ENCODE results near the gene CFDP1. TPM values are rescaled to one million over a fixed set of nuclear protein-coding genes. Genes with fewer than 3 reads are reported as not detected.
"Not testable (repeated sequence)": the region's sequence is repeated elsewhere in the genome, so short reads cannot be mapped to it uniquely, and the experiment has no call there.

CFDP1 gene
- total and polyA plus RNA-seq, 10 donors, result 56.1 to 222 (median 108) TPM

- intact Hi-C loops (cut with DNase I; ENCODE audit: low total_unique reads), result no loop called here
- H3K27ac ChIP-seq, result no peak overlapping the region
- 81 to 96% (median 94%) methylated on average over 2 of the region's 2 CpGs for WGBS, 5 donors
- no peak overlapping the region for H3K4me3 ChIP-seq
- H3K27me3 ChIP-seq (replicated peaks in 1 of 7), result no peaks in the 10 kb centered on the region
- peaks cover 0 to 80% (median 31%) of the 10 kb centered on the region in 6 donors for H3K4me1 ChIP-seq
- DNase-seq, result no peak
- H3K9me3 ChIP-seq, result no peaks in the 10 kb centered on the region
- TF ChIP-seq POLR2AphosphoS5 (IDR thresholded peaks at IDR 0.05), result no peak
- no peak for TF ChIP-seq POLR2A (IDR thresholded peaks at IDR 0.05)
- TF ChIP-seq, protein P1, sequence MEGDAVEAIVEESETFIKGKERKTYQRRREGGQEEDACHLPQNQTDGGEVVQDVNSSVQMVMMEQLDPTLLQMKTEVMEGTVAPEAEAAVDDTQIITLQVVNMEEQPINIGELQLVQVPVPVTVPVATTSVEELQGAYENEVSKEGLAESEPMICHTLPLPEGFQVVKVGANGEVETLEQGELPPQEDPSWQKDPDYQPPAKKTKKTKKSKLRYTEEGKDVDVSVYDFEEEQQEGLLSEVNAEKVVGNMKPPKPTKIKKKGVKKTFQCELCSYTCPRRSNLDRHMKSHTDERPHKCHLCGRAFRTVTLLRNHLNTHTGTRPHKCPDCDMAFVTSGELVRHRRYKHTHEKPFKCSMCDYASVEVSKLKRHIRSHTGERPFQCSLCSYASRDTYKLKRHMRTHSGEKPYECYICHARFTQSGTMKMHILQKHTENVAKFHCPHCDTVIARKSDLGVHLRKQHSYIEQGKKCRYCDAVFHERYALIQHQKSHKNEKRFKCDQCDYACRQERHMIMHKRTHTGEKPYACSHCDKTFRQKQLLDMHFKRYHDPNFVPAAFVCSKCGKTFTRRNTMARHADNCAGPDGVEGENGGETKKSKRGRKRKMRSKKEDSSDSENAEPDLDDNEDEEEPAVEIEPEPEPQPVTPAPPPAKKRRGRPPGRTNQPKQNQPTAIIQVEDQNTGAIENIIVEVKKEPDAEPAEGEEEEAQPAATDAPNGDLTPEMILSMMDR (IDR thresholded peaks at IDR 0.05 in 8 of 11, conservative IDR thresholded peaks at IDR 0.05 in 3 of 11), result no peak
- H3K36me3 ChIP-seq, result peaks cover 0 to 10% (median 0%) of the 10 kb centered on the region in 6 donors
These were observed 25.1 kb upstream of the CFDP1 start for GRCh38 chr16:75458439-75458838.

- TF ChIP-seq, protein P1 (IDR thresholded peaks at IDR 0.05 in 8 of 11, conservative IDR thresholded peaks at IDR 0.05 in 3 of 11), result no peak
- TF ChIP-seq POLR2A (IDR thresholded peaks at IDR 0.05) (no peak), POLR2AphosphoS5 (IDR thresholded peaks at IDR 0.05) (no peak)
- no peak for DNase-seq
- H3K4me1 ChIP-seq, result peaks cover 0 to 80% (median 27%) of the 10 kb centered on the region in 6 donors
- H3K9me3 ChIP-seq, result no peaks in the 10 kb centered on the region
- H3K27ac ChIP-seq, result no peak overlapping the region
- no peak overlapping the region for H3K4me3 ChIP-seq
- H3K36me3 ChIP-seq, result peaks cover 0 to 10% (median 0%) of the 10 kb centered on the region in 6 donors
- no peaks in the 10 kb centered on the region for H3K27me3 ChIP-seq (replicated peaks in 1 of 7)
- WGBS, 5 donors, result 96 to 99% (median 97%) methylated on average over 4 of the region's 4 CpGs
- intact Hi-C loops (cut with DNase I; ENCODE audit: low total_unique reads), result no loop called here
These were observed 24.7 kb upstream of the CFDP1 start for GRCh38 chr16:75458029-75458428.

- no peak for TF ChIP-seq POLR2AphosphoS5 (IDR thresholded peaks at IDR 0.05)
- no peak for TF ChIP-seq POLR2A (IDR thresholded peaks at IDR 0.05)
- TF ChIP-seq, protein P1 (IDR thresholded peaks at IDR 0.05 in 8 of 11, conservative IDR thresholded peaks at IDR 0.05 in 3 of 11), result no peak
- DNase-seq, result no peak
- H3K27ac ChIP-seq, result no peak overlapping the region
- H3K4me1 ChIP-seq, result peaks cover 0 to 80% (median 23%) of the 10 kb centered on the region in 6 donors
- no peaks in the 10 kb centered on the region for H3K9me3 ChIP-seq
- intact Hi-C loops (cut with DNase I; ENCODE audit: low total_unique reads), result no loop called here
- peaks cover 0 to 10% (median 0%) of the 10 kb centered on the region in 6 donors for H3K36me3 ChIP-seq
- no peaks in the 10 kb centered on the region for H3K27me3 ChIP-seq (replicated peaks in 1 of 7)
- H3K4me3 ChIP-seq, result no peak overlapping the region
- WGBS, 5 donors, result 95 to 98% (median 97%) methylated on average over 5 of the region's 5 CpGs
These were observed 24.2 kb upstream of the CFDP1 start for GRCh38 chr16:75457485-75458021.

- intact Hi-C loops (cut with DNase I; ENCODE audit: low total_unique reads), result no loop called here
- Histone ChIP-seq H3K27ac (no peak overlapping the region), H3K36me3 (peaks cover 0 to 10% (median 0%) of the 10 kb centered on the region in 6 donors), H3K9me3 (no peaks in the 10 kb centered on the region), H3K27me3 (replicated peaks in 1 of 7) (no peaks in the 10 kb centered on the region), H3K4me3 (no peak overlapping the region), H3K4me1 (peaks cover 0 to 76% (median 18%) of the 10 kb centered on the region in 6 donors)
- TF ChIP-seq, protein P1 (IDR thresholded peaks at IDR 0.05 in 8 of 11, conservative IDR thresholded peaks at IDR 0.05 in 3 of 11), result no peak
- TF ChIP-seq POLR2AphosphoS5 (IDR thresholded peaks at IDR 0.05) (no peak), POLR2A (IDR thresholded peaks at IDR 0.05) (no peak)
- no peak for DNase-seq
- 68 to 100% (median 81%) methylated on average over 1 of the region's 1 CpG for WGBS, 5 donors
These were observed 23.7 kb upstream of the CFDP1 start for GRCh38 chr16:75456971-75457370.

DNA sequence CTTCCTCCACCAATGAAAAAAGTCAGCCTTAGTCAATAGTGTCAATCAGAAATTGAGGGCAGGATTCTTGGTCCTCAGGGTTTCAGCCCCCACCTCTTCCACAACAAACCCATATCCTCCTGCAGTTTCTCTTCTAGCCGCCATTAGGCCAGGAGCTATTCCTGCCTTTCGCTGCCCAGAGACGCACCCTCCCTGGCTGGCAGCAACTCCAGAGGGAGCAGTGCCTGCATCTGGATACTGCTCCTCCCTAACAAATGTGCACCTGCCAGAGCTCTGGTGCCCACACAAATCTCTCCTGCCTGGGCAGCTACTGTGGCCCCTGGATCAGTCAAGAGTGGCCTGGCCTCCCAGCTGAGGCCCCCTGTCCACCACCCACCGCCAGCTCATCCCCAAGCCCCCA lies 23.2 kb upstream of the CFDP1 start:
- peaks cover 0 to 13% (median 3%) of the 10 kb centered on the region in 6 donors for H3K36me3 ChIP-seq
- 93 to 99% (median 97%) methylated on average over 4 of the region's 4 CpGs for WGBS, 5 donors
- DNase-seq; H3K27me3 ChIP-seq (replicated peaks in 1 of 7); H3K4me3 ChIP-seq; intact Hi-C loops (cut with DNase I; ENCODE audit: low total_unique reads); H3K27ac ChIP-seq; H3K9me3 ChIP-seq: not testable (repeated sequence)
- peaks cover 0 to 71% (median 13%) of the 10 kb centered on the region in 6 donors for H3K4me1 ChIP-seq

Measured in spleen (tissue), 11 donors.